ENCODE measurements around the gene CYREN. TPM values are rescaled to one million over a fixed set of nuclear protein-coding genes. Genes with fewer than 3 reads are reported as not detected.

Gene CYREN
- total and polyA plus RNA-seq, 9 of the 15 experiments (the other 6 are each of a cell fraction or from before 2014, with no cell fraction given): 13.9 to 108 (median 88.8) TPM

DNA sequence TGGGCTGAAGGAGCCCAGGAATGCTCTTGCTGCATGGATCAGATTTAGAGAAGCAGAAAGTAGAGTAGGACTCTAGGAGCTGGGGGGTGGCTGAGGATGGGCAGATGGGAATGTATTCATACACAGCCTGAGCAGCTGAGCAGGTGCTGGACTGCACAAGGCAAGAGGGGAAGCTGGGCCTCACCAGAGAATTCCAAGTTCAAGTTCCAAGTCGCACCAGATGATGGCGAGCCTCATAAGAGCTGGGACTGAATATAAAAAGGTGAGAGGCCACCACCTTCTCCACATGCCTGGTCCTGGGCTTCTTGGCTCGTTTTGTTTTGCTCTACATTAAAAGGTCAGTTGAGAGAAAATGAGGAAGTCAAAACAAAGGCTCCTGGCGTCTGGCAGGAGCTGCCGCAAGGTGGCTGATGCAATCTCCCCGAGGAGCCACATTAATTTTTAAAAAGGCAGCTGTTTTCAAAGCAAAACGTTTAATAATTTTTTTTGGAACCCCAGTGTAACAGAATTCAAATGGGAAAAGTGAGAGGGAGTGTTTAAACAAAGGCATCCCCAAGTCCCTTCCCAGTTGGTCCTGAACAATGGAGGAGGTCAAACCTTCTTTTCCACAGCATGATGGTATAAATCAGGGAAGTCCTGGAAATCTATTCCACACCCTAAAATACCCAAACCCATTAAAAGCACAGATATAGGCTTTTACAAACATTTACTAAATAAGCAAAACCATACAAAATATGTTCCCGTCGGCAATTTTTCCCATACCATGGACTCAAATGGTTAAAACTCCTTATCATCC lies 9.5 kb downstream of the CYREN start (continued):
- TF ChIP-seq, protein P1, sequence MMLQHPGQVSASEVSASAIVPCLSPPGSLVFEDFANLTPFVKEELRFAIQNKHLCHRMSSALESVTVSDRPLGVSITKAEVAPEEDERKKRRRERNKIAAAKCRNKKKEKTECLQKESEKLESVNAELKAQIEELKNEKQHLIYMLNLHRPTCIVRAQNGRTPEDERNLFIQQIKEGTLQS (IDR thresholded peaks at IDR 0.05): peak; percentile 94
- TF ChIP-seq, protein P1 (CRISPR knock-in tag; conservative IDR thresholded peaks at IDR 0.05): no peak
- TF ChIP-seq RB1 (IDR thresholded peaks at IDR 0.05; ENCODE audit: low read depth): no peak
- TF ChIP-seq MEF2D (tag; conservative IDR thresholded peaks at IDR 0.05; ENCODE audit: low read depth): peak; percentile 55
- TF ChIP-seq, protein P2, sequence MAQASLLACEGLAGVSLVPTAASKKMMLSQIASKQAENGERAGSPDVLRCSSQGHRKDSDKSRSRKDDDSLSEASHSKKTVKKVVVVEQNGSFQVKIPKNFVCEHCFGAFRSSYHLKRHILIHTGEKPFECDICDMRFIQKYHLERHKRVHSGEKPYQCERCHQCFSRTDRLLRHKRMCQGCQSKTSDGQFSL (CRISPR knock-in tag; IDR thresholded peaks at IDR 0.05): no peak
- TF ChIP-seq, protein P2 (tag; IDR thresholded peaks at IDR 0.05): peak in 1 of 2 experiments; percentile 63; a peak in 2 of 4 replicates
- TF ChIP-seq ZNF316 (IDR thresholded peaks at IDR 0.05): peak; percentile 83
- TF ChIP-seq CBX3 (IDR thresholded peaks at IDR 0.05; ENCODE audit: borderline replicate concordance in 1 of 2, low read length in 2 of 2): peak in 1 of 2 experiments; percentile 73; a peak in 1 of 3 replicates
- TF ChIP-seq, protein P3, sequence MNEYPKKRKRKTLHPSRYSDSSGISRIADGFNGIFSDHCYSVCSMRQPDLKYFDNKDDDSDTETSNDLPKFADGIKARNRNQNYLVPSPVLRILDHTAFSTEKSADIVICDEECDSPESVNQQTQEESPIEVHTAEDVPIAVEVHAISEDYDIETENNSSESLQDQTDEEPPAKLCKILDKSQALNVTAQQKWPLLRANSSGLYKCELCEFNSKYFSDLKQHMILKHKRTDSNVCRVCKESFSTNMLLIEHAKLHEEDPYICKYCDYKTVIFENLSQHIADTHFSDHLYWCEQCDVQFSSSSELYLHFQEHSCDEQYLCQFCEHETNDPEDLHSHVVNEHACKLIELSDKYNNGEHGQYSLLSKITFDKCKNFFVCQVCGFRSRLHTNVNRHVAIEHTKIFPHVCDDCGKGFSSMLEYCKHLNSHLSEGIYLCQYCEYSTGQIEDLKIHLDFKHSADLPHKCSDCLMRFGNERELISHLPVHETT (CRISPR knock-in tag; conservative IDR thresholded peaks at IDR 0.05 in 1 of 2, IDR thresholded peaks at IDR 0.05 in 1 of 2): peak in 1 of 2 experiments; percentile 76; a peak in 2 of 4 replicates
- no peak for TF ChIP-seq NR2C2 (CRISPR knock-in tag; IDR thresholded peaks at IDR 0.05)
- peak; percentile 69 for TF ChIP-seq NR2C2 (tag; IDR thresholded peaks at IDR 0.05)
- 0 out of 2 replicates have a peak, but pooled peaks have one; percentile 10 for TF ChIP-seq CBFA2T3 (IDR thresholded peaks at IDR 0.05)
- peak; percentile 39; the same call in 1 of the 2 replicates for TF ChIP-seq NFXL1 (CRISPR knock-in tag; IDR thresholded peaks at IDR 0.05)
- TF ChIP-seq ESRRA (IDR thresholded peaks at IDR 0.05; ENCODE audit: borderline replicate concordance, low read depth): no peak
- no peak for TF ChIP-seq SRSF1 (IDR thresholded peaks at IDR 0.05; ENCODE audit: low read depth, low read length)
- no peak; the same call in 1 of the 2 replicates for TF ChIP-seq DNMT1 (IDR thresholded peaks at IDR 0.05)
- no peak for TF ChIP-seq HDAC8 (tag; IDR thresholded peaks at IDR 0.05)
- peak; percentile 40; the same call in 1 of the 2 replicates for TF ChIP-seq FOXM1 (IDR thresholded peaks at IDR 0.05; ENCODE audit: low read depth)
- TF ChIP-seq FOXM1 (CRISPR knock-in tag; IDR thresholded peaks at IDR 0.05; ENCODE audit: low read depth): no peak
- peak; percentile 33; the same call in 1 of the 2 replicates for TF ChIP-seq CTBP1 (IDR thresholded peaks at IDR 0.05; ENCODE audit: borderline replicate concordance)
